ENCODE data around the gene KDM4F.

Gene KDM4F

DNA sequence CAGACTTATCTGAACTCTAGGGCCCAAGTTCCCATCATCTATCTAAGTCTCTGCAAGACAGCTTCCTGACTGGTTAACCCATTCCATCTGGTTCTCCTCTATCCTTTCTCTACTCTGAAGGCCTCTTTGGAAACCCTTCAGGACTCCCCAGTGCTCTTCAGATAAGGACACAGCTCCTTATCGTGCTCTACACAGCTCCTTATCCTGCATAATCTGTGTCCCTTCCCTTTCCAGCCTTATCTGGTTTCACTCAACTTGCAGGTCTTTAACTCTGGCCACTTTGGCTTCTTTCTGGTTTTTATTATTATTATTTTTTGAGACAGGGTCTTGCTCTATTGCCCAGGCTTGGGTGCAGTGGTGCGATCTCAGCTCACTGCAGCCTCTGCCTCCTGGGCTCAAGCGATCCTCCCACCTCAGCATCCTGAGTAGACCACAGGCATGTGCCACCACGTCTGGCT is 51.0 kb downstream of the KDM4F start:
- TF ChIP-seq, protein P1, sequence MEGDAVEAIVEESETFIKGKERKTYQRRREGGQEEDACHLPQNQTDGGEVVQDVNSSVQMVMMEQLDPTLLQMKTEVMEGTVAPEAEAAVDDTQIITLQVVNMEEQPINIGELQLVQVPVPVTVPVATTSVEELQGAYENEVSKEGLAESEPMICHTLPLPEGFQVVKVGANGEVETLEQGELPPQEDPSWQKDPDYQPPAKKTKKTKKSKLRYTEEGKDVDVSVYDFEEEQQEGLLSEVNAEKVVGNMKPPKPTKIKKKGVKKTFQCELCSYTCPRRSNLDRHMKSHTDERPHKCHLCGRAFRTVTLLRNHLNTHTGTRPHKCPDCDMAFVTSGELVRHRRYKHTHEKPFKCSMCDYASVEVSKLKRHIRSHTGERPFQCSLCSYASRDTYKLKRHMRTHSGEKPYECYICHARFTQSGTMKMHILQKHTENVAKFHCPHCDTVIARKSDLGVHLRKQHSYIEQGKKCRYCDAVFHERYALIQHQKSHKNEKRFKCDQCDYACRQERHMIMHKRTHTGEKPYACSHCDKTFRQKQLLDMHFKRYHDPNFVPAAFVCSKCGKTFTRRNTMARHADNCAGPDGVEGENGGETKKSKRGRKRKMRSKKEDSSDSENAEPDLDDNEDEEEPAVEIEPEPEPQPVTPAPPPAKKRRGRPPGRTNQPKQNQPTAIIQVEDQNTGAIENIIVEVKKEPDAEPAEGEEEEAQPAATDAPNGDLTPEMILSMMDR (IDR thresholded peaks at IDR 0.05): no peak
- no peaks in the 10 kb centered on the region for H3K27me3 ChIP-seq
- H3K9me3 ChIP-seq: no peaks in the 10 kb centered on the region

More for the DNA sequence above, 51.0 kb downstream of the KDM4F start:
- no peaks in the 10 kb centered on the region for H3K4me1 ChIP-seq (ENCODE audit: control insufficient read depth in 1 of 2, insufficient read depth in 1 of 2, low read depth in 1 of 2, low read length in 1 of 2)
- no peaks in the 10 kb centered on the region for H3K36me3 ChIP-seq
- H3K4me3 ChIP-seq (ENCODE audit: low read depth in 1 of 2, low read length in 1 of 2): no peak overlapping the region
- no peak overlapping the region for H3K27ac ChIP-seq
